HEK293 (cell line): ENCODE results near the gene PDE3A.

ENCODE experiments used
- CTCF ChIA-PET: fragments of 350-600 bp; formaldehyde crosslinking; extraction: SDS; loops from one replicate; lab custom pipeline; 2021; ENCODE audit warnings: antibody characterized with exemption; lab: Yijun Ruan, JAX
- POLR2A ChIA-PET: fragments of 300-600 bp; formaldehyde crosslinking; extraction: SDS; loops from one replicate; lab custom pipeline; 2020; ENCODE audit warnings: antibody characterized with exemption, inconsistent platforms; lab: Yijun Ruan, JAX
- H3K27ac ChIP-seq: fragments of 200-500 bp; sonication (Bioruptor generic); 2 replicates; pipeline ENCODE4 v1.5.1; 2014; ENCODE audit warnings: low read depth, low read length, control low read depth, inconsistent platforms; ENCODE audit errors: extremely low read depth
- H3K36me3 ChIP-seq, 2 experiments: fragments of 200-500 bp in 1 of 2; sonication (Bioruptor generic) in 1 of 2; 1 replicate in 1 of 2; 2 replicates in 1 of 2; pipeline ENCODE4 v1.5.1; 2014 to 2017; ENCODE audit warnings: inconsistent platforms in 2 of 2, low read length in 2 of 2; ENCODE audit not compliant: control insufficient read depth in 2 of 2, insufficient read depth in 1 of 2
- H3K4me1 ChIP-seq: fragments of 200-500 bp; sonication (Bioruptor generic); 2 replicates; pipeline ENCODE4 v1.5.1; 2014; ENCODE audit warnings: mild to moderate bottlenecking, low read length, inconsistent platforms; ENCODE audit not compliant: control insufficient read depth, insufficient read depth
- H3K4me3 ChIP-seq: 2 replicates; pipeline ENCODE4 v1.5.1; 2011; ENCODE audit warnings: low read depth, mild to moderate bottlenecking, control low read depth, low read length, moderate library complexity
- H3K9me3 ChIP-seq: fragments of 200-500 bp; sonication (Bioruptor generic); 2 replicates; pipeline ENCODE4 v1.5.1; 2014; ENCODE audit warnings: low read depth, low read length, inconsistent platforms; ENCODE audit not compliant: control insufficient read depth, insufficient read depth
- AEBP2 ChIP-seq: fragments of 450-650 bp; formaldehyde crosslinking; IDR thresholded peaks from 2 replicates; pipeline ENCODE4 v1.5.1; 2016; ENCODE audit warnings: missing biosample characterization, missing genetic modification characterization, borderline replicate concordance
- BCL11A ChIP-seq: fragments of 450-650 bp; formaldehyde crosslinking; IDR thresholded peaks from 2 replicates; pipeline ENCODE4 v1.5.1; 2016; ENCODE audit warnings: low read depth, missing biosample characterization, missing genetic modification characterization
- GLI4 ChIP-seq: fragments of 450-650 bp; formaldehyde crosslinking; IDR thresholded peaks from 2 replicates; pipeline ENCODE4 v1.5.1; 2016; ENCODE audit warnings: missing biosample characterization, missing genetic modification characterization
- KLF17 ChIP-seq: fragments of 450-650 bp; formaldehyde crosslinking; IDR thresholded peaks from 2 replicates; pipeline ENCODE4 v1.5.1; 2016; ENCODE audit warnings: missing biosample characterization, missing genetic modification characterization
- REPIN1 ChIP-seq: fragments of 450-650 bp; formaldehyde crosslinking; IDR thresholded peaks from 2 replicates; pipeline ENCODE4 v1.5.1; 2017; ENCODE audit warnings: missing biosample characterization, missing genetic modification characterization, low read depth
- ZBTB20 ChIP-seq: fragments of 450-650 bp; formaldehyde crosslinking; IDR thresholded peaks from 2 replicates; pipeline ENCODE4 v1.5.1; 2016; ENCODE audit warnings: missing biosample characterization, missing genetic modification characterization
- ZBTB26 ChIP-seq: fragments of 450-650 bp; formaldehyde crosslinking; optimal IDR thresholded peaks from 2 replicates; pipeline ENCODE3; 2016; ENCODE audit warnings: missing biosample characterization, mild to moderate bottlenecking, missing genetic modification characterization
- ZBTB48 ChIP-seq: fragments of 450-650 bp; formaldehyde crosslinking; IDR thresholded peaks from 2 replicates; pipeline ENCODE4 v1.5.1; 2016; ENCODE audit warnings: missing biosample characterization, missing genetic modification characterization
- ZEB2 ChIP-seq: fragments of 450-650 bp; formaldehyde crosslinking; IDR thresholded peaks from 2 replicates; pipeline ENCODE4 v1.5.1; 2016; ENCODE audit warnings: missing biosample characterization, missing genetic modification characterization
- ZNF133 ChIP-seq: fragments of 450-650 bp; formaldehyde crosslinking; IDR thresholded peaks from 2 replicates; pipeline ENCODE4 v1.5.1; 2016; ENCODE audit warnings: missing biosample characterization, missing genetic modification characterization
- ZNF2 ChIP-seq: fragments of 450-650 bp; formaldehyde crosslinking; IDR thresholded peaks from 2 replicates; pipeline ENCODE4 v1.5.1; 2016; ENCODE audit warnings: missing biosample characterization, missing genetic modification characterization
- ZNF280C ChIP-seq: fragments of 450-650 bp; formaldehyde crosslinking; IDR thresholded peaks from 2 replicates; pipeline ENCODE4 v1.5.1; 2016; ENCODE audit warnings: missing biosample characterization, missing genetic modification characterization
- ZNF302 ChIP-seq: fragments of 450-650 bp; formaldehyde crosslinking; IDR thresholded peaks from 2 replicates; pipeline ENCODE4 v1.5.1; 2016; ENCODE audit warnings: missing biosample characterization, missing genetic modification characterization, low read depth
- ZNF558 ChIP-seq: fragments of 450-650 bp; formaldehyde crosslinking; IDR thresholded peaks from 2 replicates; pipeline ENCODE4 v1.5.1; 2016; ENCODE audit warnings: missing biosample characterization, missing genetic modification characterization
- ZNF561 ChIP-seq: fragments of 450-650 bp; IDR thresholded peaks from 2 replicates; pipeline ENCODE4 v1.5.1; 2018; ENCODE audit warnings: missing biosample characterization, missing genetic modification characterization, borderline replicate concordance
- ZNF585B ChIP-seq: fragments of 450-650 bp; formaldehyde crosslinking; IDR thresholded peaks from 2 replicates; pipeline ENCODE4 v1.5.1; 2016; ENCODE audit warnings: missing biosample characterization, missing genetic modification characterization
- ZNF792 ChIP-seq: fragments of 450-650 bp; formaldehyde crosslinking; IDR thresholded peaks from 2 replicates; pipeline ENCODE4 v1.5.1; 2016; ENCODE audit warnings: missing biosample characterization, missing genetic modification characterization
- ZSCAN4 ChIP-seq: fragments of 450-650 bp; formaldehyde crosslinking; IDR thresholded peaks from 2 replicates; pipeline ENCODE4 v1.5.1; 2017; ENCODE audit warnings: missing biosample characterization, missing genetic modification characterization
- TF ChIP-seq, protein P1 (sequence below): fragments of 450-650 bp; formaldehyde crosslinking; IDR thresholded peaks from 2 replicates; pipeline ENCODE4 v1.5.1; 2016; ENCODE audit warnings: missing biosample characterization, missing genetic modification characterization
- TF ChIP-seq, protein P2 (sequence below): fragments of 450-650 bp; formaldehyde crosslinking; IDR thresholded peaks from 2 replicates; pipeline ENCODE4 v1.5.1; 2016; ENCODE audit warnings: missing biosample characterization, missing genetic modification characterization
- TF ChIP-seq, protein P3 (sequence below): fragments of 450-650 bp; IDR thresholded peaks from 2 replicates; pipeline ENCODE4 v1.5.1; 2018; ENCODE audit warnings: missing biosample characterization, mild to moderate bottlenecking, missing genetic modification characterization

Gene PDE3A

DNA sequence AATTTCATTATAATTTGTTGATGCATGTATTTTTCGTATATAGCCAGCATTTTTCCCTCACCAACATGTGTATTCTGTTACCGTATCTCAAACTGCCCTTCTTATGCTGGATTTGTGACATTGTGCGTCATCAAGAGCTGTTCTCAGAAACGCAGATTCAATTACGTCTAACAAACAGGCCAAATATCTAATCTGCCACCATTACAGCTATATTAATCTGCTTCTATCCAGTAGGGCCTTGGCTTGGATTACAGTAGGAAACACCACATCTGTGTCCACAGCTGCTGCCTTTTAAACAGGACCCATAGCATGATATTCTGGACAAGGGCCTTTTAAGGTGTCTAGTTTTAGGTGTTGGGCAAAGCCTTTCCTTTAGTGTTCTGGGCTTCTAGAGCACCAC lies 140.6 kb downstream of the PDE3A start (continued):
- TF ChIP-seq, protein P1, sequence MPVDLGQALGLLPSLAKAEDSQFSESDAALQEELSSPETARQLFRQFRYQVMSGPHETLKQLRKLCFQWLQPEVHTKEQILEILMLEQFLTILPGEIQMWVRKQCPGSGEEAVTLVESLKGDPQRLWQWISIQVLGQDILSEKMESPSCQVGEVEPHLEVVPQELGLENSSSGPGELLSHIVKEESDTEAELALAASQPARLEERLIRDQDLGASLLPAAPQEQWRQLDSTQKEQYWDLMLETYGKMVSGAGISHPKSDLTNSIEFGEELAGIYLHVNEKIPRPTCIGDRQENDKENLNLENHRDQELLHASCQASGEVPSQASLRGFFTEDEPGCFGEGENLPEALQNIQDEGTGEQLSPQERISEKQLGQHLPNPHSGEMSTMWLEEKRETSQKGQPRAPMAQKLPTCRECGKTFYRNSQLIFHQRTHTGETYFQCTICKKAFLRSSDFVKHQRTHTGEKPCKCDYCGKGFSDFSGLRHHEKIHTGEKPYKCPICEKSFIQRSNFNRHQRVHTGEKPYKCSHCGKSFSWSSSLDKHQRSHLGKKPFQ (tag by site-specific recombination): no peak

GRCh38 chr12:20510811-20511210 lies 142.5 kb downstream of the PDE3A start:
- CTCF ChIA-PET: no interaction called here
- H3K36me3 ChIP-seq: no peaks in the 10 kb centered on the region
- POLR2A ChIA-PET: no interaction called here

DNA sequence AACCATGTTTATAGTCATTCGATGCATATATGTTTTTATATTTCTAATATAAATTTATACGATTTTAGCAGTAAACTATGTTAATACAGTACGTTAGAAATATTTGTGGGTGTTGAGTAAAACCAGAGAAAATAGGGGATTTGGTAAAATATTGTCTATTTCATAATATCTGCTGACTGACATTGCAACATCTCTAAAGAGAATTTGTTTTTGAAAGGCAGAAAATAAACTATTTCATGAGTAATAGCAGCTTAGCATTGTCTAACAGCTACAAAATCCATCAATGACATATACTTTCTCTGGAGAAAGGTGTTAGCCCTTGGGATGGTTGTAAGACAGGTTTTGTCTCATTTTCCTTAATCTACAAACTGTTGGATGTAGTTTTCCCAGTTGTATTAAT lies 144.9 kb downstream of the PDE3A start:
- Histone ChIP-seq H3K4me1 (no peaks in the 10 kb centered on the region), H3K27ac (no peak overlapping the region), H3K9me3 (no peaks in the 10 kb centered on the region), H3K36me3 (no peaks in the 10 kb centered on the region), H3K4me3 (no peak overlapping the region)
- CTCF ChIA-PET: no interaction called here
- POLR2A ChIA-PET: no interaction called here
- TF ChIP-seq ZSCAN4 (no peak), ZNF792 (no peak), ZBTB48 (tag by site-specific recombination) (no peak), ZNF561 (tag by site-specific recombination) (no peak), ZEB2 (no peak), AEBP2 (tag by site-specific recombination) (no peak)
- TF ChIP-seq, protein P2, sequence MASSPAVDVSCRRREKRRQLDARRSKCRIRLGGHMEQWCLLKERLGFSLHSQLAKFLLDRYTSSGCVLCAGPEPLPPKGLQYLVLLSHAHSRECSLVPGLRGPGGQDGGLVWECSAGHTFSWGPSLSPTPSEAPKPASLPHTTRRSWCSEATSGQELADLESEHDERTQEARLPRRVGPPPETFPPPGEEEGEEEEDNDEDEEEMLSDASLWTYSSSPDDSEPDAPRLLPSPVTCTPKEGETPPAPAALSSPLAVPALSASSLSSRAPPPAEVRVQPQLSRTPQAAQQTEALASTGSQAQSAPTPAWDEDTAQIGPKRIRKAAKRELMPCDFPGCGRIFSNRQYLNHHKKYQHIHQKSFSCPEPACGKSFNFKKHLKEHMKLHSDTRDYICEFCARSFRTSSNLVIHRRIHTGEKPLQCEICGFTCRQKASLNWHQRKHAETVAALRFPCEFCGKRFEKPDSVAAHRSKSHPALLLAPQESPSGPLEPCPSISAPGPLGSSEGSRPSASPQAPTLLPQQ (tag by site-specific recombination): no peak

More at GRCh38 chr12:20510811-20511210, 142.5 kb downstream of the PDE3A start:
- TF ChIP-seq REPIN1 (tag by site-specific recombination): no peak
- TF ChIP-seq ZNF133: no peak
- no peak for TF ChIP-seq ZBTB26 (tag by site-specific recombination)
- no peak for TF ChIP-seq ZNF280C (tag by site-specific recombination)
- TF ChIP-seq ZBTB48 (tag by site-specific recombination): no peak
- no peak for TF ChIP-seq ZBTB20 (tag by site-specific recombination)
- no peak for TF ChIP-seq BCL11A (tag by site-specific recombination)
- TF ChIP-seq, protein P3, sequence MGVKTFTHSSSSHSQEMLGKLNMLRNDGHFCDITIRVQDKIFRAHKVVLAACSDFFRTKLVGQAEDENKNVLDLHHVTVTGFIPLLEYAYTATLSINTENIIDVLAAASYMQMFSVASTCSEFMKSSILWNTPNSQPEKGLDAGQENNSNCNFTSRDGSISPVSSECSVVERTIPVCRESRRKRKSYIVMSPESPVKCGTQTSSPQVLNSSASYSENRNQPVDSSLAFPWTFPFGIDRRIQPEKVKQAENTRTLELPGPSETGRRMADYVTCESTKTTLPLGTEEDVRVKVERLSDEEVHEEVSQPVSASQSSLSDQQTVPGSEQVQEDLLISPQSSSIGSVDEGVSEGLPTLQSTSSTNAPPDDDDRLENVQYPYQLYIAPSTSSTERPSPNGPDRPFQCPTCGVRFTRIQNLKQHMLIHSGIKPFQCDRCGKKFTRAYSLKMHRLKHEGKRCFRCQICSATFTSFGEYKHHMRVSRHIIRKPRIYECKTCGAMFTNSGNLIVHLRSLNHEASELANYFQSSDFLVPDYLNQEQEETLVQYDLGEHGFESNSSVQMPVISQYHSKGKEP: no peak
- no peak for TF ChIP-seq GLI4
- TF ChIP-seq ZNF2 (tag by site-specific recombination): no peak
- TF ChIP-seq ZNF585B: no peak
- TF ChIP-seq KLF17 (tag by site-specific recombination): no peak
- TF ChIP-seq ZNF302: no peak
- TF ChIP-seq ZNF558 (tag by site-specific recombination): no peak
- TF ChIP-seq, all 188 proteins: peak for 0
- Histone ChIP-seq H3K27ac (no peak overlapping the region), H3K4me3 (no peak overlapping the region), H3K4me1 (no peaks in the 10 kb centered on the region), H3K9me3 (no peaks in the 10 kb centered on the region)
